HG03457 (cell line): ENCODE results near the gene KLHDC8B.

Experiments used
- ATAC-seq: cut with Tn5 transposase; IDR thresholded peaks from one replicate; pipeline ENCODE4 v1.9.1; 2021; ENCODE audit warnings: moderate number of reproducible peaks; ENCODE audit not compliant: unreplicated experiment

Gene KLHDC8B

GRCh38 chr3:49158103-49158709 lies 13.2 kb upstream of the KLHDC8B start:
- ATAC-seq: no peak

- ATAC-seq: no peak
Measured at GRCh38 chr3:49158792-49159191, 12.6 kb upstream of the KLHDC8B start.

- no peak for ATAC-seq
Measured at GRCh38 chr3:49161197-49161596, 10.2 kb upstream of the KLHDC8B start.

GRCh38 chr3:49161808-49162530 lies 9.4 kb upstream of the KLHDC8B start:
- no peak for ATAC-seq

GRCh38 chr3:49162751-49163419 lies 8.5 kb upstream of the KLHDC8B start:
- no peak for ATAC-seq

GRCh38 chr3:49163609-49164008 lies 7.8 kb upstream of the KLHDC8B start:
- ATAC-seq: no peak

GRCh38 chr3:49164983-49165720 lies 6.2 kb upstream of the KLHDC8B start:
- no peak for ATAC-seq

GRCh38 chr3:49165771-49166751 lies 5.3 kb upstream of the KLHDC8B start, which contains the start of gene CCDC71:
Gene CCDC71 (minus strand): TSS chr3:49166331. CDS start chr3:49164208, 2,123 bp downstream.
- ATAC-seq: no peak

GRCh38 chr3:49166752-49167556 lies 4.4 kb upstream of the KLHDC8B start:
- no peak for ATAC-seq

- ATAC-seq: no peak
Measured at GRCh38 chr3:49170744-49171118, 667 bp upstream of the KLHDC8B start.

GRCh38 chr3:49171775-49172500 lies 540 bp downstream of the KLHDC8B start:
- no peak for ATAC-seq

GRCh38 chr3:49172551-49173041 lies 1.2 kb downstream of the KLHDC8B start:
- ATAC-seq: no peak

GRCh38 chr3:49173116-49173791 lies 1.9 kb downstream of the KLHDC8B start:
- ATAC-seq: no peak

- no peak for ATAC-seq
Measured at GRCh38 chr3:49173792-49174170, 2.4 kb downstream of the KLHDC8B start.

GRCh38 chr3:49174397-49174985 lies 3.1 kb downstream of the KLHDC8B start:
- ATAC-seq: no peak

GRCh38 chr3:49175530-49175929 lies 4.1 kb downstream of the KLHDC8B start:
- ATAC-seq: no peak

GRCh38 chr3:49177073-49177472 lies 5.7 kb downstream of the KLHDC8B start:
- ATAC-seq: no peak

- no peak for ATAC-seq
Measured at GRCh38 chr3:49180116-49180515, 8.7 kb downstream of the KLHDC8B start.
